HG03442 (cell line): ENCODE measurements around the gene SHROOM2.
A peak's percentile ranks its signal among the peaks of the same experiment; 100 is the strongest.

Source experiments
- ATAC-seq: cut with Tn5 transposase; IDR thresholded peaks from one replicate; pipeline ENCODE4 v1.9.1; 2021; ENCODE audit warnings: mild to moderate bottlenecking, moderate library complexity; ENCODE audit not compliant: unreplicated experiment

The SHROOM2 gene

DNA sequence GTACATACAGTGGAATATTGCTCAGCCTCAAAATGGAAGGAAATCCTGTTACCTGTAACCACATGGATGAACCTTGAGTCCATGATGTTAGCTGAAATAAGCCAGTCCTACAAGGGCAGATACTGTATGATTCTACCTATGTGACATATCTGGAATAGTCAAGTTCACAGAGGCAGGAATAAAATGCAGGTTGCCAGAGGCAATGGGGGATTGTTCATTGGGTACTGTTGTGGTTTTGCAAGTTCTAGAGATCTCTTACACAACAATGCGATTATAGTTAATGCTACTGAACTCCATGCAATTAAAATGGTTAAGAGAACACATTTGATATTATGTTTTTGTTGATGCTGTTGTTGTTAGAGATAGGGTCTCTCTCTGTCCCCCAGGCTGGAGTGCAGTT lies 74.6 kb downstream of the SHROOM2 start:
- ATAC-seq = no peak

GRCh38 chrX:9861711-9862110 lies 75.5 kb downstream of the SHROOM2 start:
- ATAC-seq = no peak

DNA sequence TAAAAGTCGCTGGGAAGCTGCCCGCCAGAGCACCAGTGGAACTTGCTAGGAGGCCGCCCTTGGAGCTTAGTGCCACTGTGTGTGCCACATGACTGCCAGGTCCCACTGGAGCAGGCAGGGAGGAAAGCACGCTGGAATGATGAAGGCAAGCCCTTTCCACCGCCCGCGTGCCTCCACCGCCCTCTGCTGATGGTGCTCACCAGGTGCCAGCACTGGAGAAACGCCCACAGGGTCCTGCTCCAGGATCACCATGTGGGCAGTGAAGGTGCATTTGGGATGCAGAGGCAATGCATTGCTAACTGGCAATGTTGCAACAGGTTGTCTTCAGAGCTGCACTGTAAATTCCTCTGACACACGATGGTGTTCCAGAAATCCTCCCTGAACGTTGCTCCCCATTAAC lies 76.3 kb downstream of the SHROOM2 start:
- no peak for ATAC-seq

DNA sequence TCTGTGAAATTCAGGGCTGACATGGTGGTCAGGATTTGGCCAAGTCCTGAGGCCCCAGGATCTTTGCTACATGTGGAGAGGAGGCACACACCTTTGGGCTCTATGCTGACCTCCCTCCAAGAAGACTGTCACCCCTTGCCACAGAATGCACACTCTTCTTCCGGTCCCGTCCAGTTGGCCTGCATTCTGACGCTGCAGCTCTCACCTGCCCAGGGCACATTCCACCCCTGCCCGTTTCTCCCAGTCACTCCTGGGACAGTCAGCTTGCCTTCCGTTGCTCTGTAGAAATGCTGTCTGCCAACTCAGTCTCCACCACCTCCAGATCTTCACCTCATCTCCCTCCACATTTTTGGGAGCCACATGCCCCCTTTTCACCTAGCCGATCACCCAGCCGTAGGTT lies 76.7 kb downstream of the SHROOM2 start:
- ATAC-seq = no peak

DNA sequence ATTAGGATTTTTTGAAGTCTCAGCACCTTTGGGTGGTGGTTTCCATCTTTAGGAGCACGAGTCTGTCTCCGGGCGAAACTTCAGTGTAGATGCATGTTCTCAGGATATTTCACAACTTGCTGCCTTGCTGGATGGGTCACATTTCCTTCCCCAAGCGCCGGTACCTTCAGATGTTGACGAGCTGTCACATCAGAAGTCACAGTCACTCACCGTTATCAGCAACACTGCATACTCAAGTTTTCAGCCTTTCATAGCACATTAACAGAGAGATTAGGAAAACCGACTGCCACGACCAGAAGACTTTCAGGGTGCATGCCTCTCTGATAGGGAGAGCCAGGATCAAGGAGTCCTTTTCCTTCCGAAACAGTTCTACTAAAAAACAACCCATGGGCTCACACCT lies 77.8 kb downstream of the SHROOM2 start:
- no peak for ATAC-seq

DNA sequence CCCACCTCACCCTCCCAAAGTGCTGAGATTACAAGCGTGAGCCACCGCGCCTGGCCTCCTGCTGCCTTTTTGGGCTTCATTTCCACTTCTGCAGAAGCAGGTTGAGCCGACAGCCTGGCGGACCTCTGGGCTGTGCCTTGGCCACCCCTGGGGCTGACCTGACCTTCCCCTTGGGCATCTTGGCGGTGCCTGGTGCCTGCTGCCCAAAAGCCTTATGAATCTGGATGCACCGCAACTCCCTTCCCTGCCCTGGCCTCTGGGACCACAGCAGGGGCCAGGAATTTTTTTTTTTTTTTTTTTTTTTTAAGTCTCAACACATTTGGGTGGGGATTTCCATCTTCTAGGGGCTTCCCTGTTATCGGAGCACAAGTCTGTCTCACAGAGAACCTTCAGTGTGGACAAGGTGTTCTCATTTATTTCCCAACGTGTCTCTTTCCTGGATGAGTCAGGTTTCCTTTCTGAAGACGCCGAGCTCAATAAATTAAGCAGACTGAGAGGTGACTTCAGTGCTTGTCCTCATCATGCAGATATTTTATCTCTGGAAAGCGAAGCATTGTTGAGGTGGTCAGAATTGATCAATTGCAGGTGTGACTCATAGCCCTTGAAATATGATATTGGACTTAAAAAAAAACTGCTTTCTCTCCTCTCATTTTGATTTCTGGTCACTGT lies 79.7 kb downstream of the SHROOM2 start:
- ATAC-seq = no peak

DNA sequence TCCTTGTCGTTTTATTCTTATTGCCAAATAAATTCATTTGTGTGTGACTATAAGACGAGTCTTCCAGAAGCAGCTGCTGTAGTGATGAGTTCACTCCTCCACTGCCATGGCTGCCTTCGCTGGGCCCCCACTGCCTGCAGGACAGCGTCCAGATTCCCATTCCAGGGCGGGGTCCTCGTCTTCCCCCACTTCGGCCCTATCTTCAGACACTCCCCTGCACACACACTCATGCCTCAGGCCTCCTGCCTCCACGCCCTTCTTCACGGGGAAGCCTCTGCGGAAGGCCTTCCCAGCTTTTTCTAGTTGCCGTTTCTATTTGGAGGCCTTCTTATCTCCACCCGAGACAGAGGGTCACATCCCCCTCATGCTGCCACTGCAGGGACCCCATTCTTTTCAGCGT lies 80.4 kb downstream of the SHROOM2 start:
- ATAC-seq = no peak

GRCh38 chrX:9867226-9867625 lies 81.0 kb downstream of the SHROOM2 start:
- no peak for ATAC-seq

DNA sequence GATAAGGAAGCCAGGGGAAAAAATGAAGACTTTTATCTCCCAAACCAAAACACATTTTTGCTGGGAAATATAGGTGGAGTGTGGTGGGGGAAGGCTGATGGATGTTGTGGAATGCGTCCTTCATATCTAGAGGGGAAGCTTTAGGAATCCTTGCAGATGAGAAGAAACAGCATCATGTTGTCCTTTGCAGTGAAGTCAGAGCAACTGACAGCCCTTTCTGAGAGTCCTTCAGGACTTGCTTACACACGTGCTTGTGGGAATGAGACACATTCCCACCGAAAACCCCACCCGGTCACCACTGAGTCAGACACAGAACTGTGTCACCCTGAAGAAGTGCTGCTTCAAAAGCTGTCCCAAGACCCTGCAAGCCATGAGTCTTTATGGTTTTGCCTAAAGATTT lies 81.5 kb downstream of the SHROOM2 start:
- ATAC-seq = no peak

GRCh38 chrX:9871701-9872268 lies 85.6 kb downstream of the SHROOM2 start:
- ATAC-seq = no peak

DNA sequence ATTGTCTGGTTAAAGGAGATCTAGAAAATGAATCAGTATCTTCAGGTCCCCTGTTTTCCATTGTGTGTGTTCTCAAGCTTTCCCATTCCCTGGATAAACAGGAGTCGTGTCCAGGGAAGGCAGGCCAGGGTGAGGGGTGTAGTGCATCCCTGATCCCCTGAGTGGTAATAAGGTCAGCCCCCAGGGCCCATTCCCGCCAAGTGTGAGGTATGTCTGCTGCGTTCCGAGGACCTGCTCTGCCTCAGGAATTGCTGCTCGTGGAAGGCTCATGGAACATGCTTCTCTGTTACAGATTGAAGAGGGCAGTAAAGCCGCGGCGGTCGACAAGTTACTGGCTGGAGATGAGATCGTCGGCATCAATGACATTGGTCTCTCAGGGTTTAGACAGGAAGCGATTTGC lies 87.1 kb downstream of the SHROOM2 start:
- ATAC-seq = no peak

- peak; percentile 83 for ATAC-seq
Observed at GRCh38 chrX:9873952-9874351, 87.7 kb downstream of the SHROOM2 start.

DNA sequence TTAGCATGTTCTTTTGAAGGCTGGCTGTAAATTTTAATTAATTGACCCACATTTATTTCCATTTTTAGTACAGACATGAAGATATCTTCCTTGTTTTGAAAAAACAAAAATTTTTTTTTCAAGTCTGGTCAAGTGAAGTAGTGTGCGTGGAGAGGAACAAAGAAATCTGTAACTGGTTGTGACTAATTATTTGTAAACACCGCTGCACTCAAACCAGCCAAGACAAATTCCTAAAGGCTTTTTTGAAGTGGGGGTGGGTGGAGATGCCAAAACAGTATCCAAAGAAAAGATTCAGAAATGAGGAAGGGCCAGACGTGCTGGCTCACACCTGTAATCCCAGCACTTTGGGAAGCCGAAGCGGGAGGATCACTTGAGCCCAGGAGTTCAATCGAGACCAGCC lies 88.3 kb downstream of the SHROOM2 start:
- ATAC-seq = no peak

DNA sequence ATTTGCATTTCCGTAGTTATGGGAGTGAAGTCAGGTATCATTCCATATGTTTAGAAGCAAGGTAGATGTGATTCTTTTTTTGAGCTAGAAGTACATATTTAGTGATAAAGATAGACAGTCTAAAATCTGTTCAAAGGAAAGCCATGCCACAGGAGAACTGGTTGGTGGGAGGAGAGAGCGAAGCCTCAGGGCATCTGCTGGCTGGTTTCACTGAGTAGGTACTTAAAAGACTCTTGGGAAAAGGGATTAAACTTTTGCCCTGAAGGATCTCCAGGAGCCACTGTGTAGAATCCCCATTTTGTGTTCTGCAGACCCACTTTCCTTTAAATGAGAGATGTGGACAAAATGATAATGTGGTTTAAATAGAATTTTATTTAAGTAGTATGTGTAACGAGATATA lies 89.6 kb downstream of the SHROOM2 start:
- ATAC-seq = no peak

DNA sequence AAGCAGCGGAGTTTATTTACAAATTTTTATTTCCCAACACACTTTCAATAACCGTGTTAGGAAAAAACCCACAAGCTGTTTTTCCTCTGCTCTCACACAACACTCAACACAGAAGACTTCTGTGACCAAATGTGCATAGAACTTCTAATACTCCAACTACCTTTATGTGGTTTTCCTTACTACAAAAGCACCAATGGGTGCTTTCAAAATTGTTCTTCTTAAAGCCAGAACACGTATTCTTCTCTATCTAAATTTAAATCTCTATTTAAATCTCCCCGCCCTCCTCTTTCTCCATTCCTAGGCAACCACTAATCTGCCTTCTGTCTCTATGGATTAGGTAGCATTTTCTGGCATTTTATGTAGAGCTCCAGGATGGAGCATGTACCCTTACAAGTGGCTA lies 90.0 kb downstream of the SHROOM2 start:
- ATAC-seq = no peak

DNA sequence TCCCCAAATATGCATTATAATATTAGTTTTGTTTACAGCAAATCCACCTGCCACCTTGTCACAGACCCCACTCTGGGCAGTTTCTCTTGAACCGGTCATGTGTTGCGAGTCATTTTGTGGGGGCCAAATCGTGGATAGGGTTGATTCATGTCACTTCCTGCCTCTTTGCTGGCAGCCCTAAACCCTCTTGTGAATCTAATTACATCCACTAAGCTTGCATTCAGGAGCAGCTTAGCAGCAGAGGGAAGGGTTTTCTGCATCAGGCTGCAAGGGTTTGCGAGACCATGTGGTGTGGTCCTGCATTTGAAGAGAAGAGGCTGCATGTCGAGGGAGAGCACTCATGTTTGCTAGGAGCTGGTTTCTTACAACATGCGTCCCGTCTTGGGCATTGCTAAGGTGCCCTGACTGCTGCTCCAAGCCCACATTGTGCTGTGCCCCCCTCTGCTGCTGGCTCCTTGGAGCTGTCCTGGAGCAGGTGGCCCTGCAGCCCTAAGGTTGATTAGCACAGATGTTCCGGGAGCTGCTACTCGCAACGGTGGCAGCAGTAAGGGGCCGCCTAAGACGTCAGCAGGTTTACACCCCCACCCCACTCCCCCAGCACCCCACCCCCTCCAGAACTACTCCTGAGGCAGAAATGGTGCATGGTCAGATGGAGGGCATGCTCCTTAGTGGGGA lies 92.1 kb downstream of the SHROOM2 start:
- no peak for ATAC-seq

GRCh38 chrX:9880237-9880636 lies 94.0 kb downstream of the SHROOM2 start:
- ATAC-seq = no peak

- no peak for ATAC-seq
Observed at GRCh38 chrX:9880870-9881269, 94.6 kb downstream of the SHROOM2 start.

- no peak for ATAC-seq
Observed at GRCh38 chrX:9882669-9883446, 96.6 kb downstream of the SHROOM2 start.

- no peak for ATAC-seq
Observed at GRCh38 chrX:9884031-9884779, 98.0 kb downstream of the SHROOM2 start.

DNA sequence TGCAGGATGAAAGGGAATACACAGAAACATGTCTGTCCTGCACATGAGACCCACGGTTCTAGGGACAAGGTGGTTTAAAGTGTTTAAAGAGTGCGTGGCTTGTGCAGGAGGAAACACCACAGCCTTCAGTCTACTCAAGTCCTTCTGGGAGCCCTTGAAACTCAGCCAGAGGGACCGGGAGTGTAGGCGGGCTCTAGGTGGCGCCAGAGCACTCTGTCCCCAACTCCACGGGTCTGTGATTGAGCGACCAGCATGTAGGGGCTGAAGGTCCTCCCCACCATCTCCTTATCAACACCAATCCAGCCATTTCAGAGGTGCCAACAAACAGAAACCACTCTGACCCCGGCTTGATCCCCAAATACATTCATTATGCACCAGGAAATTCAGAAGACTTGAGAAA lies 98.9 kb downstream of the SHROOM2 start:
- ATAC-seq = peak; percentile 79
